K562 (cell line): ENCODE results near the gene FOXK2.

Source experiments
- CBX1 ChIP-seq: sonication (generic); IDR thresholded peaks from 2 replicates; pipeline ENCODE4 v1.6.1; 2016; ENCODE audit warnings: antibody characterized with exemption, low read depth, mild to moderate bottlenecking
- CBX5 ChIP-seq: IDR thresholded peaks from 2 replicates; pipeline ENCODE4 v1.6.1; 2014; ENCODE audit warnings: low read depth, borderline replicate concordance
- CC2D1A ChIP-seq: fragments of 450-650 bp; IDR thresholded peaks from 2 replicates; pipeline ENCODE4 v1.6.1; 2017; ENCODE audit warnings: mild to moderate bottlenecking
- CREM ChIP-seq: IDR thresholded peaks from 2 replicates; pipeline ENCODE4 v1.6.1; 2014; ENCODE audit warnings: antibody characterized with exemption, low read depth
- CTCF ChIP-seq, 3 experiments: IDR thresholded peaks in 2 of 3; conservative IDR thresholded peaks in 1 of 3; 2 replicates each; pipeline ENCODE4 v1.5.1; 2011 to 2012; ENCODE audit warnings: low read length in 3 of 3, mild to moderate bottlenecking in 3 of 3, control low read depth in 2 of 3, improper control_type of control experiment in 1 of 3, inconsistent platforms in 1 of 3, low read depth in 1 of 3, mixed read lengths in 1 of 3, moderate library complexity in 1 of 3; ENCODE audit not compliant: insufficient read depth in 2 of 3
- MEF2D ChIP-seq: conservative IDR thresholded peaks from 2 replicates; pipeline ENCODE4 v1.6.1; 2016; ENCODE audit warnings: low read depth, missing genetic modification characterization, missing compliant biosample characterization
- NCOA6 ChIP-seq: fragments of 450-650 bp; IDR thresholded peaks from 2 replicates; pipeline ENCODE4 v1.6.1; 2017; ENCODE audit warnings: mild to moderate bottlenecking
- NR2F6 ChIP-seq: fragments of 450-650 bp; formaldehyde crosslinking; IDR thresholded peaks from 2 replicates; pipeline ENCODE4 v1.4.0; 2020; ENCODE audit warnings: mild to moderate bottlenecking
- POLR2A ChIP-seq: fragments of 450-650 bp; conservative IDR thresholded peaks from 2 replicates; pipeline ENCODE4 v1.6.1; 2016
- SRF ChIP-seq, 2 experiments: fragments of 250-450, 450-650 bp in 1 of 2; sonication (Bioruptor Pico) in 1 of 2; sonication (generic) in 1 of 2; formaldehyde crosslinking; IDR thresholded peaks; 2 replicates each; pipeline versions ENCODE4 v1.5.0 to v1.5.1; 2020 to 2022; ENCODE audit warnings: mild to moderate bottlenecking in 1 of 2, missing genetic modification reagents in 1 of 2
- YBX1 ChIP-seq: fragments of 450-650 bp; IDR thresholded peaks from 2 replicates; pipeline ENCODE4 v1.7.1; 2016; ENCODE audit warnings: mild to moderate bottlenecking
- ZNF232 ChIP-seq: sonication (generic); formaldehyde crosslinking; IDR thresholded peaks from 2 replicates; pipeline ENCODE4 v1.8.0; 2022; ENCODE audit warnings: mild to moderate bottlenecking, missing genetic modification reagents
- ZNF311 ChIP-seq: fragments of 250-450 bp; sonication (Bioruptor Pico); IDR thresholded peaks from 2 replicates; pipeline ENCODE4 v1.4.0; 2020; ENCODE audit warnings: mild to moderate bottlenecking, moderate library complexity
- TF ChIP-seq, protein P1 (sequence below): fragments of 250-450 bp; sonication (Bioruptor Pico); IDR thresholded peaks from 2 replicates; pipeline ENCODE4 v1.5.0; 2021; ENCODE audit warnings: mild to moderate bottlenecking, borderline replicate concordance

GRCh38 chr17:82602487-82602886 lies 83.0 kb downstream of the FOXK2 start:
- TF ChIP-seq POLR2A (no peak), CTCF (IDR thresholded peaks at IDR 0.05 in 2 of 3, conservative IDR thresholded peaks at IDR 0.05 in 1 of 3; ENCODE audit: insufficient read depth in 2 of 3, low read depth in 1 of 3, low read length in 3 of 3) (no peak), YBX1 (no peak), NCOA6 (no peak), MEF2D (tag) (no peak), CBX5 (no peak), ZNF232 (CRISPR knock-in tag) (no peak), ZNF311 (CRISPR knock-in tag) (no peak), CBX1 (no peak), CREM (no peak), SRF (CRISPR knock-in tag; IDR thresholded peaks at IDR 0.05) (no peak), CC2D1A (no peak), NR2F6 (CRISPR knock-in tag) (no peak)
- TF ChIP-seq, protein P1, sequence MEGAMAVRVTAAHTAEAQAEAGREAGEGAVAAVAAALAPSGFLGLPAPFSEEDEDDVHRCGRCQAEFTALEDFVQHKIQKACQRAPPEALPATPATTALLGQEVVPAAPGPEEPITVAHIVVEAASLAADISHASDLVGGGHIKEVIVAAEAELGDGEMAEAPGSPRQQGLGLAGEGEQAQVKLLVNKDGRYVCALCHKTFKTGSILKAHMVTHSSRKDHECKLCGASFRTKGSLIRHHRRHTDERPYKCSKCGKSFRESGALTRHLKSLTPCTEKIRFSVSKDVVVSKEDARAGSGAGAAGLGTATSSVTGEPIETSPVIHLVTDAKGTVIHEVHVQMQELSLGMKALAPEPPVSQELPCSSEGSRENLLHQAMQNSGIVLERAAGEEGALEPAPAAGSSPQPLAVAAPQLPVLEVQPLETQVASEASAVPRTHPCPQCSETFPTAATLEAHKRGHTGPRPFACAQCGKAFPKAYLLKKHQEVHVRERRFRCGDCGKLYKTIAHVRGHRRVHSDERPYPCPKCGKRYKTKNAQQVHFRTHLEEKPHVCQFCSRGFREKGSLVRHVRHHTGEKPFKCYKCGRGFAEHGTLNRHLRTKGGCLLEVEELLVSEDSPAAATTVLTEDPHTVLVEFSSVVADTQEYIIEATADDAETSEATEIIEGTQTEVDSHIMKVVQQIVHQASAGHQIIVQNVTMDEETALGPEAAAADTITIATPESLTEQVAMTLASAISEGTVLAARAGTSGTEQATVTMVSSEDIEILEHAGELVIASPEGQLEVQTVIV (CRISPR knock-in tag): no peak
